AG09319 (cell line): ENCODE results near the gene TRIML2.

Experiments used
- DNase-seq: peaks from one replicate; pipeline ENCODE4 v3.0.0-alpha.2; 2010; ENCODE audit warnings: low read depth; ENCODE audit errors: extremely low read depth
- TF ChIP-seq, protein P1 (sequence below): IDR thresholded peaks from 2 replicates; pipeline ENCODE4 v1.5.1; 2011; ENCODE audit warnings: low read depth, mild to moderate bottlenecking, inconsistent platforms, low read length, moderate library complexity

The TRIML2 gene

GRCh38 chr4:188107931-188108843, 1.2 kb downstream of the TRIML2 start:
- no peak for DNase-seq
- TF ChIP-seq, protein P1, sequence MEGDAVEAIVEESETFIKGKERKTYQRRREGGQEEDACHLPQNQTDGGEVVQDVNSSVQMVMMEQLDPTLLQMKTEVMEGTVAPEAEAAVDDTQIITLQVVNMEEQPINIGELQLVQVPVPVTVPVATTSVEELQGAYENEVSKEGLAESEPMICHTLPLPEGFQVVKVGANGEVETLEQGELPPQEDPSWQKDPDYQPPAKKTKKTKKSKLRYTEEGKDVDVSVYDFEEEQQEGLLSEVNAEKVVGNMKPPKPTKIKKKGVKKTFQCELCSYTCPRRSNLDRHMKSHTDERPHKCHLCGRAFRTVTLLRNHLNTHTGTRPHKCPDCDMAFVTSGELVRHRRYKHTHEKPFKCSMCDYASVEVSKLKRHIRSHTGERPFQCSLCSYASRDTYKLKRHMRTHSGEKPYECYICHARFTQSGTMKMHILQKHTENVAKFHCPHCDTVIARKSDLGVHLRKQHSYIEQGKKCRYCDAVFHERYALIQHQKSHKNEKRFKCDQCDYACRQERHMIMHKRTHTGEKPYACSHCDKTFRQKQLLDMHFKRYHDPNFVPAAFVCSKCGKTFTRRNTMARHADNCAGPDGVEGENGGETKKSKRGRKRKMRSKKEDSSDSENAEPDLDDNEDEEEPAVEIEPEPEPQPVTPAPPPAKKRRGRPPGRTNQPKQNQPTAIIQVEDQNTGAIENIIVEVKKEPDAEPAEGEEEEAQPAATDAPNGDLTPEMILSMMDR = no peak

GRCh38 chr4:188106454-188106853, 2.9 kb downstream of the TRIML2 start:
- DNase-seq = no peak
- TF ChIP-seq, protein P1 = no peak

- no peak for DNase-seq
These were observed 16.6 kb downstream of the TRIML2 start for GRCh38 chr4:188092824-188093223.

DNA sequence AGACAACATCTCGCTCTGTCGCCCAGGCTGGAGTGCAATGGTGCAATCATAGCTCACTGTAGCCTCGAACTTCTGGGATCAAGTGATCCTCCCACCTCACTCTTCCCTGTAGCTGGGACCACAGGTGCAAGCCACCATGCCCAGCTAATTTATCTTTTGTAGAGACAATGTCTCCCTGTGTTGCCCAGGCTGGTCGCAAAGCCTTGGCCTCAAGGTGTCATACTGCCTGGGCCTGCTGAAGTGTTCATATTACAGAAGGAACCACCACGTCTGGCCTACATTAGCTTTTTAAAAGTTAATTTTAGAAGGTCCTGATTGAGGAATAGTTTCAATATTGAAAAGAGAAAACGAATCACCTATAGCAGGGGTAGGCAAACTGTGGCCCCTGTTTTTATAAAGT, 22.5 kb downstream of the TRIML2 start:
- no peak for DNase-seq
- TF ChIP-seq, protein P1 = no peak

More at GRCh38 chr4:188092824-188093223, 16.6 kb downstream of the TRIML2 start:
- TF ChIP-seq, protein P1 = no peak

GRCh38 chr4:188082796-188083195, 26.6 kb downstream of the TRIML2 start:
- no peak for DNase-seq
- TF ChIP-seq, protein P1 = no peak

- DNase-seq = no peak
- TF ChIP-seq, protein P1 = no peak
These were observed 31.3 kb downstream of the TRIML2 start for GRCh38 chr4:188078116-188078515.

DNA sequence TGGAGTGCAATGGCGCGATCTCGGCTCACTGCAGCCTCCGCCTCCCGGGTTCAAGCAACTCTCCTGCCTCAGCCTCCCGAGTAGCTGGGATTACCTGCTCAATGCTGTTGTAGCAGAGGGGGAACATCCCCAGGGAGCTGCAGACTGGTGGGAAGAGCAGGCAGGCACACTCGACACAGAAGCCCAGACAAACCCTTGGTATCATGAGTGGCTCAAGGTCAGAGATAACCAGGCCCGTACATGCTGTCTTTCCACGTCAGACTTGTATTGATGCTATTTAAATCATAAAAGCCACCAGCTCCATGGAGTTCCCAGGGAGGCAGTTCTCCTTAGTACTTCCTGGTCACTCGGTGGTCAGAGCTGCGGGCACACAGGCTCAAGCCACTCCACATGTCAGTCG, 33.2 kb downstream of the TRIML2 start:
- DNase-seq = no peak
- TF ChIP-seq, protein P1 = no peak
